HG03095 (cell line): Measurements from ENCODE around the gene GDPD2.

ENCODE experiments used
- ATAC-seq: cut with Tn5 transposase; IDR thresholded peaks from one replicate; pipeline ENCODE4 v1.9.1; 2021; ENCODE audit warnings: moderate library complexity; ENCODE audit not compliant: unreplicated experiment

Gene GDPD2

DNA sequence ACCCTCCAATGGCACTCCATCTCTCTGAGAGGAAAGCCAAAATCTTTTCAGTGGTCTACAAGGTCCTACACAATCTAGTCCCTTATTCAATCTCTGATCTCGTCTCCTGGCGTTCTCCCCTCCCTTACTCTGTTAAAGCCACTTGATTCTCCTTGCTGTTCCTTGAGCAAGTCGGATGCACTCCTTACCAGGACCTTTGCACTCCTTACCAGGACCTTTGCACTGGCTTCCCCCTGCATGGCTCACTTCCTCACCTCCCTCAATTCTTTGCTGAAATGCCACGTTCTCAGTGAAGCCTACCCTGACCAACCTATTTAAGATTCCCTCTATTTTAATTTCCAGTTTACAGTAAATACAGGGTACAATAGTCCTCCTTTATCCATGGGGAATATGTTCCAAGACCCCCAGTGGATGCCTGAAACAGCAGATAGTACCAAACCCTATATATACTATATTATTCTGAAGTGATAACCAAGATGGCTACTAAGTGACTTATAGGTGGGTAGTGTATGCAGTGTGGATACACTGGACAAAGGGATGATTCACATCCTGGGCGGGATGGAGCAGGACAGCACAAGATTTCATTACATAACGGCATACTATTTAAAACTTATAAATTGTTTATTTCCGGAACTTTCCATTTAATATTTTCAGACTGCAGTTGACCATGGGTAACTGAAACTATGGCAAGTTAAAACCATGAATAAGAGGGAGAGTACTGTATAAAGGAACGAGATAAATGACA lies 15.0 kb downstream of the GDPD2 start:
- ATAC-seq, result no peak

DNA sequence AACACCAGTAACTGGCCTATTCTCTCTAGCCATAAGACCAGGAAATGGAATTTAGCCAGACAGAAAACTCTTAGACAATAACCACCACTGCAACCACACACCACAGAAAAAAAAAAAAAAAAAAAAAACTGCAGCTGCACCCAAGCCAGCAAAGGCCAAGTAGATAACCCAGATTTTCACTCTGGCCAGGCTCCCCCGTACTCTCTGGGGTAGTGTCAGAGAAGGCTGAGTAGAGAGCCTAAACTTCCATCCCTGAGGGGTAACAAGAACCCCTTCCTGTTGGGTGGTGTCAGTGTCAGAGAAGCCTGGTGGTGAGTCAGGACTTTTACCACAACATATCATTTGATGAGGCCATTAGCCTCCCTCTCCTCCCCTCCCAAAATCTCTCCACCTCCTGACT lies 15.9 kb downstream of the GDPD2 start:
- peak; percentile 35 for ATAC-seq

DNA sequence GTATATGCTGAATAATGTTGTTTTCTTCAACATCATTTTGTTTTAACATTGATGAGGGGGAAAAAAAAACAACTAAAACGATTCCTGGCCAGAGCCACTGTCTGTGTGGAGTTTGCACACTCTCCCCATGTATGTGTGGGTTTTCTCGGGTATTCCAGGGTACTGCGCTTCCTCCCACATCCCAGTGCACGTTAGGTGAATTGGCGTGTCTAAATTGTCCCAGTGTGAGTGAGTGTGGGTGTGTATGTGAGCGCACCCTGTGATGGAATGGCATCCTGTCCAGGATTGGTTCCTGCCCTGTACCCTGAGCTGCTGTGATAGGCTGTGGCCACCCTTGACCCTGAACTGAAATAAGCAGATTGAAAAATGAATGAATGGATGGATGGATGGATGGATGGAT lies 19.1 kb downstream of the GDPD2 start:
- ATAC-seq, result no peak

DNA sequence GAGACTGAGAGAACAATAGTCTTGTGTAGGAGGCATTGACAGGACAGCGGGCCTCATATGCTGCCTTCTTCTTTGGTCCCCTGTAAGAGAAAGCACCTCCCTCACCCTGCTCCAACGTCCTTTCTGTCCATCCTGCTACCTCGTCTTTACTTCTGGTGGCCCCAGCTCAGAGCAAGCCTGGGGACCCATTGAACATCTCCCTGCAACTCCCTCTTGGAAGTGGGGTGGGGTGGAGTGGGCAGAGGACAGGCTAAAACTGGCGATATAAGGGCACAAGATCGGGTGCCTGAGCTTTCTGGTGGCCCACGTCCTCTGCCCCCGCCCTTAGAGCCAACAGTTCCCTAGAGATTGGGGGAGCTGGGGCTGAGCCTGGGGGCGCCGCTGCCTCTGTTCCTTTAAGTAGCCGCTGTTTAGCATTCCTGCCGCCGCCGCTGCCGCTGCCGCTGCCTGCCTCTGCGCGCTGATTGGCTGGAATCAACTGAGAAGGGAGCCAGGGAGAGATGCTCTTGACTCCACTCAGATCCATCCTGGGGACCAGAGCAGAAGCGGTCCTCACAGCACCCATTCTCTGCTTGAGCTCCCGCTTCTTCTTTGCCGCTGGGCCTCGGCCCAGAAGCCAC lies 21.3 kb downstream of the GDPD2 start, which contains the start of gene DLG3:
Gene DLG3, plus strand, starts transcription at position 510 of the 620 bp plus-strand sequence. CDS start 367 bp downstream, outside the sequence.
- ATAC-seq, result no peak

DNA sequence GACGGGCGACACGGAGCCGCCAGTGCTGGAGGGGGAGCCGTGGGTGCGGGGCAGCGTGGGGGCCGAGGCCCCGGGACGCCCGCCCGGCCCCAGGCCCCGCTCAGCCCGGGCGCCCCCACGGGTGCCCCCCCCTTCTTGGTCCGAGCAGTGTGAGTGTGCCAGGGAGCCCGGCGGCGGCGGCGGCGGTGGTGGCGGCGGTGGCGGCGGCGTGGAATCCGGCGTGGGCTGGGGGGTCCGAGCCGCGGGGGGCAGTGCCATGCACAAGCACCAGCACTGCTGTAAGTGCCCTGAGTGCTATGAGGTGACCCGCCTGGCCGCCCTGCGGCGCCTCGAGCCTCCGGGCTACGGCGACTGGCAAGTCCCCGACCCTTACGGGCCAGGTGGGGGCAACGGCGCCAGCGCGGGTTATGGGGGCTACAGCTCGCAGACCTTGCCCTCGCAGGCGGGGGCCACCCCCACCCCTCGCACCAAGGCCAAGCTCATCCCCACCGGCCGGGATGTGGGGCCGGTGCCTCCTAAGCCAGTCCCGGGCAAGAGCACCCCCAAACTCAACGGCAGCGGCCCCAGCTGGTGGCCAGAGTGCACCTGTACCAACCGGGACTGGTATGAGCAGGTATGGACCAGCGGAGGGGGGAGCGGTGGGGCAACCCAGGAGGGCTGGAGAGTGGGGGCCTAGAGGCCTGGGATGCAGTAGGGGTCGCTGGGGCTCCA lies 22.0 kb downstream of the GDPD2 start:
- no peak for ATAC-seq

DNA sequence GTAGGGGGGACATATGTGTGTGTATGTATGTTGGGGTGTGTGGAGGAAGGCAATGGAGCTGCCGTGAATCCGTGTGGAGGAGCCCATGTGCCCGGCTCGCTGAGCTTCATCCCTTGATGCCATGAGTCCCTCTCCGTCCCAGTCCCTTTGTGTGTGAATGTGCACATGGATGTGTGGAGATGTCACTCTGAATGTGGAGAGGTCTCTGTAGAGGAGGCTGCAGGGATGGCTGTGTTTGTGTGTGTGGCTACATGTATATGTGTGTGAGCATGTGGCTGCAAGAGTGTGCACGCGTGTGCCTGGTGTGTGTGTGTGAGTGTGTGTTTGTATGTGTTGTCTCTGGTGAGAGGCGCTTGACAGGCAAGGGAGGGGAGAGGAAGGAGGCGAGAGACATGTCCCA lies 22.8 kb downstream of the GDPD2 start:
- no peak for ATAC-seq

DNA sequence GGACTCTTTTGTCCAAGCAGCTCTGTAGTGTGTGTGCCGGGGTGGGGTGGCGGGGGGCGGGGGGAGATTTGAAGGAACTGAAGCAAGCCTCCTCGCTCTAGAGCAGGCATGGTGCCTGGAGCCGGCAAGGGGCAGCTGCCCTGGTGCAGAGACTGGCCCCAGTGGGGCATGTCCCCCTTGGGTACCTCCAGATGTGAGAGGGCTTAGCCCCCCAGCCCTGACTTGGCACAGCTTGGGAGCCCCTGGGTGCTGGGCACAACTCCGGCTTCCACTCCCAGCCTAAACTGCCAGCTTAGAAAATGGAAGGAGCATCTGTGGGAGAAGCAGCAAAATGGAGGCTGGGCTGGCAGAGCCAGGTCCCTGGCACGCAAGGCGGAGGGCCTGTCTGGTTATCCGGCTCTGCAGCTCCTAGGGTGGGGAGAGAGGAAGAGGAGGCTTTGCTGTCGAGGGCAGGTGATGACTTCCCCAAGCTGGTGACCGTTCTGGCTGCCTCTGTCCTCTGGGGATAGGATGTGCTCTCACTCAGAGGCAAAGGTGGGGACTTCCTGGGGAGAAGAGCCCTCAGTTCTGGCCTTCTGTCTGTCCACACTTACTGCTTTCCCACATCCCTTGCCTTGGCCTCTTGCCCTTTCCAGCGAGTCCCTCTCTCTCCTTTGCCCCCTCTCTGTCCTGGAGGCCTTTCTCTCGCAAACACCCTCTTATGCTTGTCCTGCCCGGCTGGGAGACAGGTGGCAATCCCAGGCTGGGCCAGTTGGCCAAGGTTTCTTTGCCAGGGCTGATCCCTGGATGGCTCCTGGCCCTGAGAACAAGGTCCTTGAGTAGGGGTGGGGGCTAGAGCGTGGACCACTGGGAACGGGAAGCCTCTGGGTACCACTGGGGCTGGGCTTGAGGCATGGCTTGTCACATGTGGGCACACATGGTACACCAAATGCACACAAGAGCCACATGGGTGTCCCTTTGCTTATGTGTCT lies 23.6 kb downstream of the GDPD2 start:
- no peak for ATAC-seq

DNA sequence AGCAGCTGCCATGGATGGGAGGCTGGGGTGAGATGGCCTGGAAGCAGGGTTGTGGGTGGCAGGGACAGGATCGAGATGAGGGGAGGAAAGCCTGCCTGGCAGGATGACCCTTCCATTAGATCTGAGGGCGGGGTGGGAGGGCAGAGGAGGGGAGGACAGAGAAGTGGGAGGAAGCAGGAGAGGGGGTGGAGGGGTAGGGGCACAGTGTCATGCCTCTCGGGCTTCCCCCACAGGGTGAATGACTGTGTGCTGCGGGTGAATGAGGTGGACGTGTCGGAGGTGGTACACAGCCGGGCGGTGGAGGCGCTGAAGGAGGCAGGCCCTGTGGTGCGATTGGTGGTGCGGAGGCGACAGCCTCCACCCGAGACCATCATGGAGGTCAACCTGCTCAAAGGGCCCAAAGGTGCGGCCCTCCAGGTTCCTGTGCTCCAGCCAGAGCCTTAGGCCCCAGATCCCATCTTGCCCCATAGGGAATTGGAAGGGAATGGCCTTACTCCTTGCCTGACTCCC lies 26.4 kb downstream of the GDPD2 start:
- ATAC-seq, result no peak

DNA sequence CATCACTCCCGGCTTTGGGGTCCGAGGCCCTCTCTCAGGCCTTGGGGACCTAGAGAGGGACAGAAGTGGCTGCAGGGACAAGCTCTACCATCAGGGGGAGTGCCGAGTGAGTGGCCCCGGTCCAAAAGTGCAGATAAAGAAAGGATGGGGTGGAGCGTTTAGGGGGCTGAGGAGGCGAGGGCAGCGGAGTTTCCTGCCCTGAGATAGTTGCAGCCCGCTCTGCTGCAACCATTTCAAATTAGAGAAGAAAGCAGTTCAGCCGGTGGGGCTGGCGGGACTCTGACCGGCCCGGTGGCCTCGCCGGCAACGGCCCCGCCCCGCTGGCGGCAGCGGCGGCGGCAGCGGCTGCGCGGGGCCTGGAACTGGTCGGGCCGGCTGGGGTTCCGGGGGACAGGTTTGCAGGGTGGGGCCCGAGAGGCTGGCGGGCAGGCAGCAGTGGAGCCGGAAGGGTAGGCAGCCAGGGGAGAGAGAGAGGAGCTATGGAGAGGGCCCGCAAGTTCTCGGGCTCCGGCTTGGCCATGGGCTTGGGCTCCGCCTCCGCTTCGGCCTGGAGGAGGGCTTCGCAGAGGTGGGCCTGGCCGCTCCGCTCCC lies 29.1 kb downstream of the GDPD2 start:
- peak; percentile 36 for ATAC-seq

DNA sequence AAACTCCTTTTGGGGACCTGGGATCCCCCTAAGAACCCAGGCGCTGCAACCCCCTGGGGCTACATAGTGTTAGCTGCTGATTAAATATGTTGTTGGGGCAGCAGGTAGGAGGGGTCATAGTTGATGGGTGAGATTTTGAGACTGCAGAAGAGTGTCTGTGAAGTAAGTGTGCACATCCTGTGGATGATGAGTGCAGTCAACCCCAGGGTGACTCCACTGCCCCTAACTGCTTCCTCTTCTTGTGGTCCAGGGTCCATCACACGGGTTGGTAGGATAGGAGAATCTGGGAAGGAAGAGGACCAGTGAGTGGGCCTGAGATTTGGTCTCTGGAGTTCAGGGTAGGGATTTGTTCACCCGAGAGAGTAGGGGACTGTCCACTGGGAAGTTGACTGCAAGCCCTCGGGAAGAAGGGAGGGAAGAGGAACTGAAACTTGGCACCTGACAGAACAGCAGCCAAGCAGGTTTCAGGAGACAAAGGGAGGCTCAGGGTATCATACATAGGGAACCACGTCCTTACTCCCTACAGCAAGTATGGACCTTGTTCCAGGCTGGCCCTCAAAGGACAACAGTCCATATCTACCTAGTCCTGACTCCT lies 30.0 kb downstream of the GDPD2 start:
- ATAC-seq, result no peak

DNA sequence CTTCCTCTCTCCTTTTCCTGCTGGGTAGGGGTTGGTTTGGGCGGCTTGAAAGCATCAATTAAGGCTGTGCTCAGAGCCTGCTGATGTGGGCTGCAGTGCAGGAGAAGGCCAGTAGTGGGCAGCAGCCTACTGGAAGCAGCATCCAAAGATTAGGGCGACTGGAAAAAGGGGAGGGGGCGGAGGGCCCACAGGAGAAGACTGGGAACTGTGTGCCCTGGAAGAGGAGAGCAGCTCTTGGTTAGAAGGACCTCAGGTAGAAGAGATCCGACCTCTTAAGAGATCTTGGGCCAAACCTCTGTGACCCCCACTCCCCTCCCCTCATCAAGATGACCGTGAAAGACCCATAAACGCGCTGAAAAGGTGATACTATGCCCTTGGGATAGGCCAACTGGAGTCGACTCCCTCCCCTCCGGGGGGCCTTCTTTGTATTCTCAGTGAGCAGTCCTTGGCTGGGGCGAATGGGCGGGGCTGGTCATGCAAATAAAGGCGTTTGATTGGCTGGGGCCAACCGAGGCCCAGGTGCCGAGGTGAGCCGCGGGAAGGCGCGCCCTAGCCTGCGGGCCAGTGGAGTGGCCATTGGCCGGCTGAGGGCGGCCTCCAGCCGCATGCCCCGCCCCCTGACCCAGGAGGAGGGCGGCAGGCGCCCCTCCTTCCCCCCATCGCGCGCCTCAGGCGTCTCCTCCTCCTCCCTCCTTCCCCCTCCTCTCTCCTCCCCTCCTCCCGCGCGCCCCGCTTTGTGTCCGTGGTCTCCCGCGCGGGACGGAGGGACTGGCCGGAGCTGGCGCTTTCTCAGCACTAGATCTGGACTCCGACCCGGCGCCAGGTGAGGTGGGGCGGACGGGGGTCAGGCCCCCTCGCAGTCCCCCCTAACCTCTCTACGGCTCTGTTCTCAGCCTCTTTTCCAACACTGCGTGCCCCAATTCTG lies 31.6 kb downstream of the GDPD2 start:
- ATAC-seq, result peak; percentile 52

DNA sequence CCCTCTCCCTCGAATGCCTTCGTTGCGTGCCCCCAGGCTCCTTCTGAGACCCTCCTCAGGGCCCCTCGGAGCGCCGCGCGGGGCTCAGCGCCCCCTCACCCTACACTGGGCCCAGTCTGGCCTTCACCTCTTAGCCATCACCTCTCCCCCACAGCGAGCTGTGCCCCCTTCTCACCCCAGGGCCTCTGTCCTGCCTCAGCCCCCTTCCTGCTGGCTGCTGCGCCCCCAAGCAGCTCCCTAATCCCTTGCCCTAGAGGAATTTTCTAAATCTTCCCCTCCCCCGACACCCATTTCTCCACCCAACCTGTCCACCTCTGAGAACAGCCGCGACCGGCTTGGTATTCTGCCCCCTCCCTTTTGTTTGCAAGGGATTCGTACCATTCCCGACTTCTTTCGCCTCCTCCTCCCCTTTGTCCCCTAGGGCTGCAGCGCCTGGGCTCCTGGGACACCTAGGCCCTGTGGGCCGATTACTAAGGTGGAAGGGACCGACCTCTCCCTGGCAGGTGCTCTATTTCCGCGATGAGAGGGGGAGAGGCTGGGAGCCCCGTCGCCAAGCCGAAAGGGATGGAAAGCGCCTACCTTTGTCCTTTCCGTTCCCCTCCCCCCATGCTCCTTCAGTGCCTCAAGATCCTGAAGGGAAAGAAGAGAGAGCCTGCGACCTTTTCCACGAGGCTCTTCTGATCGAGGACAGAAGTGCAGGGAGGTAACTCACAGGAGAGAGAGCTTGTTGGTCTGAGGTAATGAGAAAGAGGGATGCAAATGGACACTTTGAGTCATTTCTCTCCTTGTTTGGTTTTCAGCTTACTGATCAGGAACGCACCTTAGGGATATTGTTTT lies 32.5 kb downstream of the GDPD2 start:
- ATAC-seq, result no peak

DNA sequence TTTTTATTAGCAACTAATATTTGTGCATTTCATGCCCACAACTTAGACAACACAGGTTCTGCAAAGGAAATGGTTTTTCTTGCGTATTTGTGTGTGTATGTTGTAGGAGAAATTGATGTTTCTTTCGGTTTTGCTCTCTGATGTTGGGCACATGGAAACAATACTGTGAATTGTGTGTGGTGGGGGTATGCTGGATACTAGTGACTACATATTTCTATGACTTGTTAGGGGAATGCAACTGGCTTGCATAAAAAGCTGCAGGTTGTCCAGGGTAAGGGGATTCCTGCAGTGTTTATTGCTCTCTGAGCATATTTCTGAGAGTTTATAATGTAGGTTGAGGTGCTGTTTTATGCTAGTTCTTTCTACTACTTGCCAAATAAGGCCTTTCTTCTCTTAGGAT lies 33.1 kb downstream of the GDPD2 start:
- ATAC-seq, result no peak

DNA sequence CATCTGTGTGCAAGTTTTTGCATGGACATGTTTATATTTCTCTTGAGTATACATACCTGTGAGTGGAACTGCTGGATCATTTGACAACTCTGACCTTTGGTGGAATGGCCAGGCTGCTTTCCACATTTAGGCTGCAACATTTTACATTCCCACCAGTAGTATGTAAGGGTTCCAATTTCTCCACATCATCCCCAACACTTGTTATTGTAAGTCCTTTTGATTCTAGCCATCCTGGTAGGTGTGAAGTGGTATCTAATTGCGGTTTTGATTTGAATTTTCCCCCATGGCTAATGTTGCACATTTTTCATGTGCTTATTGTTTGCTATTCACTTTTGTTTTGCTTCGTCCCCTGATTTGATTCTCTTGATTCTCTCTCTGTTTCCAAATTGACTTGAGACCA lies 37.9 kb downstream of the GDPD2 start:
- ATAC-seq, result no peak

DNA sequence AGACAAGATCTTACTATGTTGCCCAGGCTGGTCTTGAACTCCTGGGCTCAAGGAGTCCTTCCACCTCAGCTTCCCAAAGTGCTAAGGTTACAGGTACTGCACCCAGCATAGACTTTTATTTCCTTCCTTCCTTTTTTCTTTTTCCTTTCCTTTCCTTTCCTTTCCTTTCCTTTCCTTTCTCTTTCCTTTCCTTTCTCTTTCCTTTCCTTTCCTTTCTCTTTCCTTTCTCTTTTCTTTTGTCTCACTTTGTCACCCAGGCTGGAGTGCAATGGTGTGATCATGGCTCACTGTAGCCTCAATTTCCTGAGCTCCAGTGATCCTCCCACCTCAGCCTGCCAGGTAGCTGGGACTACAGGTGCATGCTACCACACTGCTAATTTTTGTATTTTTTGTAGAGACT lies 40.9 kb downstream of the GDPD2 start:
- ATAC-seq, result no peak

DNA sequence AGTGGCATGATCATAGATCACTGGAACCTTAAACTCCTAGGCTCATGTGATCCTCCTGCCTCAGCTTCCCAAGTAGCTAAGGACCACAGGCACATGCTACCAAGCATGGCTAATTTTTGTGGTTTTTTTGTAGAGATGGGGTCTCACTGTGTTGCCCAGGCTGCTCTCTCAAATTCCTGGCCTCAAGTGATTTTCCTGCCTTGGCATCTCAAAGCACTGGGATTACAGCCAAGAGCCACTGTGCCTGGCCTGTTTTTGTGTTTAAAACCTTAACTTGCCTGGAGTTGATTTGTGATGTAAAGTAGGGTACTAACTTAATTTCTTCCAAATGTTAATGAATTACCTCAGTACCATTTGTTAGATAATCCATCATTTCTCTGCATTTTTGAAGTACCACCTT lies 43.9 kb downstream of the GDPD2 start:
- ATAC-seq, result no peak

DNA sequence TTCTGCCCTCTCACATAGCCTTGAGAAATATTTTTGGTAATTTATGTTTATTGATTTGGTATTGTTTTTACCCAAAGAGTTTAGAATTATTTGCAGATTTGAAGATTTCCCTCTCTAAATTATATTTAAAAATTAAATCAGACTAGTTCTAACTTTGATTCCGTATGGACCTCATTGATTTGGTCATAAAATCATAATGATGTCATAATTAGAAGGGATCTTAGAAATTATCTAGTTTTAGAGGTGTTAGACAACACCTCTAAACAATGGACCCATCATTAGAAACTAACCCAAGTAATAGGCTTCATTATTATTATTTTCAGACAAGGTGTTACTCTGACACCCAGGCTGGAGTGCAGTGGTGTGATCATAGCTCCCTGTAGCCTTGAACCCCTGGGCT lies 45.6 kb downstream of the GDPD2 start:
- ATAC-seq, result no peak

DNA sequence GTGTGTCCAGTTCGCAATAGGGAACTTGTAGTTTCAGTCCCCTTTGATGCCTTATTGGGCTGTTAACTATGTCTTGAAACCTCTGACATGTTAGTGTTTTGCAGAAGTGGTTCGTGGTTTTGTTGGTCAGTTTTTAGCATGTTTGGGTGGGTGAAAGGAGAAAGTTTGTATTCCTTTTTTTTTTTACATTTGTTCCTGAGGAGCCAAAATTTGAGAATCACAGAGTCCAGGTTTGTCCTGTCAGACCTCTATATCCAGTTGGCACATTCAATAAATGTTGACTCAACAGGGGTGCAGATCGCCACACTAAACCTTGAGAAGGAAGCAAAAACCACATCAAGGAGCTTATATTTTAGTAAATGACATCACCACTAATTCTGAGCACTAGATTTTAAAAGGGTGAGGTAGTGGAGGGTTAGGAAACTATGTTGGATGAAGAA lies 47.8 kb downstream of the GDPD2 start:
- peak; percentile 85 for ATAC-seq
